ENCODE data around the gene MRC1.

- TF ChIP-seq MAX (IDR thresholded peaks at IDR 0.05; ENCODE audit: low read depth, low read length) (no peak), CTCF (IDR thresholded peaks at IDR 0.05; ENCODE audit: low read depth, low read length) (no peak), POLR2A (IDR thresholded peaks at IDR 0.05; ENCODE audit: extremely low read depth, insufficient read length) (no peak), MYC (IDR thresholded peaks at IDR 0.05; ENCODE audit: low read depth, low read length) (no peak)
Observed at GRCh38 chr10:17768957-17769356, 40.2 kb upstream of the MRC1 start.

Data from NB4 (cell line).